Measurements from ENCODE around the gene ZBTB1. TPM values are rescaled to one million over a fixed set of nuclear protein-coding genes. Genes with fewer than 3 reads are reported as not detected.

Gene ZBTB1
- total and polyA plus RNA-seq, 4 donors, result 5.4 to 29.3 (median 10.7) TPM

- Histone ChIP-seq H3K9ac (ENCODE audit: low read depth in 1 of 2, low read length in 2 of 2) (no peak overlapping the region), H3K27ac (ENCODE audit: low read depth in 1 of 2, low read length in 2 of 2) (no peak overlapping the region), H3K27me3 (ENCODE audit: control insufficient read depth in 4 of 4, insufficient read depth in 4 of 4, low read length in 3 of 4) (no peaks in the 10 kb centered on the region), H3K36me3 (ENCODE audit: control insufficient read depth in 4 of 4, insufficient read depth in 3 of 4, low read depth in 1 of 4, low read length in 3 of 4) (peaks cover 0 to 3% (median 0%) of the 10 kb centered on the region in 4 donors), H3K4me3 (ENCODE audit: low read depth in 1 of 3, low read length in 3 of 3) (no peak overlapping the region), H3K4me1 (ENCODE audit: control insufficient read depth in 4 of 4, insufficient read depth in 4 of 4, low read length in 3 of 4) (no peaks in the 10 kb centered on the region), H3K9me3 (ENCODE audit: control insufficient read depth in 4 of 4, low read length in 3 of 4) (no peaks in the 10 kb centered on the region)
- WGBS, result 95% methylated on average over 8 of the region's 8 CpGs
- TF ChIP-seq JUND (IDR thresholded peaks at IDR 0.05) (no peak), GABPA (IDR thresholded peaks at IDR 0.05 in 1 of 2, conservative IDR thresholded peaks at IDR 0.05 in 1 of 2) (no peak), RAD21 (IDR thresholded peaks at IDR 0.05) (no peak), MAX (IDR thresholded peaks at IDR 0.05) (no peak)
- DNase-seq (ENCODE audit: low spot score), result no peak
Observed at GRCh38 chr14:64476438-64476837, 28.1 kb upstream of the ZBTB1 start.

- Histone ChIP-seq H3K27ac (ENCODE audit: low read depth in 1 of 2, low read length in 2 of 2) (no peak overlapping the region), H3K4me3 (ENCODE audit: low read depth in 1 of 3, low read length in 3 of 3) (no peak overlapping the region), H3K9ac (ENCODE audit: low read depth in 1 of 2, low read length in 2 of 2) (no peak overlapping the region), H3K9me3 (ENCODE audit: control insufficient read depth in 4 of 4, low read length in 3 of 4) (no peaks in the 10 kb centered on the region), H3K4me1 (ENCODE audit: control insufficient read depth in 4 of 4, insufficient read depth in 4 of 4, low read length in 3 of 4) (no peaks in the 10 kb centered on the region), H3K27me3 (ENCODE audit: control insufficient read depth in 4 of 4, insufficient read depth in 4 of 4, low read length in 3 of 4) (no peaks in the 10 kb centered on the region), H3K36me3 (ENCODE audit: control insufficient read depth in 4 of 4, insufficient read depth in 3 of 4, low read depth in 1 of 4, low read length in 3 of 4) (peaks cover 0 to 4% (median 0%) of the 10 kb centered on the region in 4 donors)
- TF ChIP-seq FOXA2 (IDR thresholded peaks at IDR 0.05) (no peak), CTCF (IDR thresholded peaks at IDR 0.05; ENCODE audit: low read depth, low read length, missing input control) (peak; percentile 49), SP1 (IDR thresholded peaks at IDR 0.05) (no peak), GABPA (IDR thresholded peaks at IDR 0.05 in 1 of 2, conservative IDR thresholded peaks at IDR 0.05 in 1 of 2) (no peak), RAD21 (IDR thresholded peaks at IDR 0.05) (peak; percentile 68 to 71)
- DNase-seq (ENCODE audit: low spot score), result no peak
Observed at GRCh38 chr14:64478634-64479250, 25.8 kb upstream of the ZBTB1 start.

GRCh38 chr14:64488590-64489099 lies 15.9 kb upstream of the ZBTB1 start:
- H3K4me3 ChIP-seq (ENCODE audit: low read depth in 1 of 3, low read length in 3 of 3), result no peak overlapping the region
- no peak overlapping the region for H3K27ac ChIP-seq (ENCODE audit: low read depth in 1 of 2, low read length in 2 of 2)
- no peaks in the 10 kb centered on the region for H3K9me3 ChIP-seq (ENCODE audit: control insufficient read depth in 4 of 4, low read length in 3 of 4)
- WGBS, result 68% methylated on average over 5 of the region's 5 CpGs
- DNase-seq (ENCODE audit: low spot score), result no peak
- TF ChIP-seq HNF4A (conservative IDR thresholded peaks at IDR 0.05), result peak; percentile 34 to 54
- no peak for TF ChIP-seq FOXA2 (IDR thresholded peaks at IDR 0.05)
- H3K27me3 ChIP-seq (ENCODE audit: control insufficient read depth in 4 of 4, insufficient read depth in 4 of 4, low read length in 3 of 4), result no peaks in the 10 kb centered on the region
- no peak overlapping the region for H3K9ac ChIP-seq (ENCODE audit: low read depth in 1 of 2, low read length in 2 of 2)
- H3K36me3 ChIP-seq (ENCODE audit: control insufficient read depth in 4 of 4, insufficient read depth in 3 of 4, low read depth in 1 of 4, low read length in 3 of 4), result peaks cover 6 to 25% (median 12%) of the 10 kb centered on the region in 4 donors
- H3K4me1 ChIP-seq (ENCODE audit: control insufficient read depth in 4 of 4, insufficient read depth in 4 of 4, low read length in 3 of 4), result no peaks in the 10 kb centered on the region

- peaks cover 5 to 28% (median 10%) of the 10 kb centered on the region in 4 donors for H3K36me3 ChIP-seq (ENCODE audit: control insufficient read depth in 4 of 4, insufficient read depth in 3 of 4, low read depth in 1 of 4, low read length in 3 of 4)
- no peak overlapping the region for H3K27ac ChIP-seq (ENCODE audit: low read depth in 1 of 2, low read length in 2 of 2)
- H3K4me1 ChIP-seq (ENCODE audit: control insufficient read depth in 4 of 4, insufficient read depth in 4 of 4, low read length in 3 of 4), result no peaks in the 10 kb centered on the region
- H3K9me3 ChIP-seq (ENCODE audit: control insufficient read depth in 4 of 4, low read length in 3 of 4), result no peaks in the 10 kb centered on the region
- 61% methylated on average over 2 of the region's 2 CpGs for WGBS
- no peak overlapping the region for H3K4me3 ChIP-seq (ENCODE audit: low read depth in 1 of 3, low read length in 3 of 3)
- H3K27me3 ChIP-seq (ENCODE audit: control insufficient read depth in 4 of 4, insufficient read depth in 4 of 4, low read length in 3 of 4), result no peaks in the 10 kb centered on the region
- no peak overlapping the region for H3K9ac ChIP-seq (ENCODE audit: low read depth in 1 of 2, low read length in 2 of 2)
- DNase-seq (ENCODE audit: low spot score), result no peak
- TF ChIP-seq YY1 (IDR thresholded peaks at IDR 0.05) (no peak), RAD21 (IDR thresholded peaks at IDR 0.05) (no peak), FOXA1 (IDR thresholded peaks at IDR 0.05) (no peak), HNF4A (conservative IDR thresholded peaks at IDR 0.05) (peak in 1 of 2 donors; percentile 12), REST (IDR thresholded peaks at IDR 0.05) (no peak), SP1 (IDR thresholded peaks at IDR 0.05) (no peak), CTCF (IDR thresholded peaks at IDR 0.05; ENCODE audit: low read depth, low read length, missing input control) (no peak)
Observed at GRCh38 chr14:64491637-64492036, 12.9 kb upstream of the ZBTB1 start.

Data from liver (tissue), 9 donors.